ENCODE measurements around the gene LRRC10B.
A peak's percentile ranks its signal among the peaks of the same experiment; 100 is the strongest.

The LRRC10B gene

GRCh38 chr11:61531044-61531443, 22.5 kb downstream of the LRRC10B start:
- DNase-seq (ENCODE audit: low read depth) = no peak

- peak; percentile 40 for DNase-seq (ENCODE audit: low read depth)
Observed at GRCh38 chr11:61532134-61533038, 23.8 kb downstream of the LRRC10B start.

GRCh38 chr11:61533039-61533375, 24.5 kb downstream of the LRRC10B start:
- no peak for DNase-seq (ENCODE audit: low read depth)

- DNase-seq (ENCODE audit: low read depth) = no peak
Observed at GRCh38 chr11:61533401-61533800, 24.9 kb downstream of the LRRC10B start.

- DNase-seq (ENCODE audit: low read depth) = no peak
Observed at GRCh38 chr11:61534025-61534932, 25.7 kb downstream of the LRRC10B start.

GRCh38 chr11:61534933-61535839, 26.6 kb downstream of the LRRC10B start:
- no peak for DNase-seq (ENCODE audit: low read depth)

- DNase-seq (ENCODE audit: low read depth) = no peak
Observed at GRCh38 chr11:61535998-61536675, 27.6 kb downstream of the LRRC10B start.

GRCh38 chr11:61536676-61537270, 28.2 kb downstream of the LRRC10B start:
- no peak for DNase-seq (ENCODE audit: low read depth)

- no peak for DNase-seq (ENCODE audit: low read depth)
Observed at GRCh38 chr11:61537326-61537725, 28.8 kb downstream of the LRRC10B start.

GRCh38 chr11:61538636-61538961, 30.1 kb downstream of the LRRC10B start:
- no peak for DNase-seq (ENCODE audit: low read depth)

GRCh38 chr11:61539006-61539405, 30.5 kb downstream of the LRRC10B start:
- no peak for DNase-seq (ENCODE audit: low read depth)

- DNase-seq (ENCODE audit: low read depth) = no peak
Observed at GRCh38 chr11:61539831-61540357, 31.3 kb downstream of the LRRC10B start.

GRCh38 chr11:61540528-61540927, 32.0 kb downstream of the LRRC10B start:
- no peak for DNase-seq (ENCODE audit: low read depth)

GRCh38 chr11:61541598-61541997, 33.0 kb downstream of the LRRC10B start:
- no peak for DNase-seq (ENCODE audit: low read depth)

GRCh38 chr11:61542024-61542461, 33.5 kb downstream of the LRRC10B start:
- no peak for DNase-seq (ENCODE audit: low read depth)

- no peak for DNase-seq (ENCODE audit: low read depth)
Observed at GRCh38 chr11:61542705-61543104, 34.2 kb downstream of the LRRC10B start.

GRCh38 chr11:61543606-61544306, 35.2 kb downstream of the LRRC10B start:
- DNase-seq (ENCODE audit: low read depth) = no peak

- DNase-seq (ENCODE audit: low read depth) = no peak
Observed at GRCh38 chr11:61544466-61544865, 35.9 kb downstream of the LRRC10B start.

GRCh38 chr11:61545341-61545740, 36.8 kb downstream of the LRRC10B start:
- no peak for DNase-seq (ENCODE audit: low read depth)

- DNase-seq (ENCODE audit: low read depth) = no peak
Observed at GRCh38 chr11:61545921-61546320, 37.4 kb downstream of the LRRC10B start.

All from activated T-cell treated with anti-CD3 and anti-CD28 coated beads for 48 hours (primary cell).